LNCAP (cell line): Measurements from ENCODE around the gene RPP38.

Experiments
- CTCF ChIP-seq: fragments of 450-650 bp; IDR thresholded peaks from 2 replicates; pipeline ENCODE4 v1.5.1; 2017; ENCODE audit warnings: mild to moderate bottlenecking

RPP38 gene

GRCh38 chr10:15124190-15124589 lies 27.0 kb downstream of the RPP38 start:
- no peak for TF ChIP-seq CTCF

- no peak for TF ChIP-seq CTCF
Observed at GRCh38 chr10:15124908-15125307, 27.8 kb downstream of the RPP38 start.

- TF ChIP-seq CTCF = no peak
Observed at GRCh38 chr10:15131330-15131729, 34.2 kb downstream of the RPP38 start.

GRCh38 chr10:15136129-15137035 lies 39.2 kb downstream of the RPP38 start:
- TF ChIP-seq CTCF = no peak

- TF ChIP-seq CTCF = no peak
Observed at GRCh38 chr10:15137036-15137359, 39.8 kb downstream of the RPP38 start.

GRCh38 chr10:15137636-15138035 lies 40.5 kb downstream of the RPP38 start:
- no peak for TF ChIP-seq CTCF

- no peak for TF ChIP-seq CTCF
Observed at GRCh38 chr10:15140698-15141097, 43.5 kb downstream of the RPP38 start.
